Pancreas (tissue), 10 donors: ENCODE data around the gene FIBCD1. TPM values are rescaled to one million over a fixed set of nuclear protein-coding genes. Genes with fewer than 3 reads are reported as not detected.

ENCODE experiments used
- ATAC-seq, 4 donors: fragments of 200-7000 bp; cut with Tn5 transposase; one replicate each; pipeline versions ENCODE4 v1.8.0 to v1.9.1; 2020; ENCODE audit warnings: mild to moderate bottlenecking in 4 of 4, moderate library complexity in 4 of 4
- DNase-seq, 6 donors: peaks; one replicate each; pipeline ENCODE4 v3.0.0-alpha.2; 2020
- FAIRE-seq: peaks from 2 replicates; lab custom pipeline; 2012; peaks lifted over from hg19 to GRCh38; lab: Jason Lieb, UNC
- H3K27ac ChIP-seq, 4 donors: fragments of 200-600 bp; sonication (generic); 1 replicate in 3 of 4; 2 replicates in 1 of 4; pipeline versions ENCODE4 v1.5.0 to v1.8.0; 2020
- H3K27me3 ChIP-seq, 4 donors: fragments of 200-600 bp; one replicate each; pipeline ENCODE4 v1.8.0; 2021
- H3K36me3 ChIP-seq, 3 donors: fragments of 200-600 bp; sonication (generic) in 1 of 3; one replicate each; pipeline versions ENCODE4 v1.5.0 to v1.8.0; 2020 to 2021
- H3K4me1 ChIP-seq, 3 donors: fragments of 200-600 bp; one replicate each; pipeline ENCODE4 v1.8.0; 2021
- H3K4me3 ChIP-seq, 4 donors: fragments of 200-600 bp; sonication (generic) in 2 of 4; one replicate each; pipeline versions ENCODE4 v1.5.0 to v1.8.0; 2020 to 2021
- H3K9me3 ChIP-seq, 4 donors: fragments of 200-600 bp; one replicate each; pipeline ENCODE4 v1.8.0; 2021
- CTCF ChIP-seq, 4 donors: fragments of 200-600 bp; sonication (generic) in 3 of 4; IDR thresholded peaks; one replicate each; pipeline versions ENCODE4 v1.5.0 to v1.8.0; 2021; ENCODE audit warnings: antibody characterized with exemption in 4 of 4
- WGBS, 2 donors: extraction: QIAGEN DNeasy Blood & Tissue Kit; methylation state at CpG; one replicate each; pipeline ENCODE4 v1.1.7; 2013; 5-methylcytosine and 5-hydroxymethylcytosine counted together
- intact Hi-C, 3 donors: fragments of 100-400 bp; cut with DNase I; formaldehyde crosslinking; loops; one replicate each; pipeline versions ENCODE4 v1.11.1 to v1.14.2; 2022
- polyA plus RNA-seq, 2 donors: library from polyadenylated mRNA; stranded (reverse); fragments of 200-250 nt; gene quantifications; one replicate each; pipeline ENCODE4 v1.2.3, GENCODE V29; 2013
- total RNA-seq, 6 donors: library from RNA; stranded (reverse); fragmentation: NEBNext Ultra II Directional in 4 of 6; extraction: Animal tissue kit (Norgen Biotek cat#: 25700) in 4 of 6; gene quantifications; one replicate each; pipeline versions ENCODE4 v1.2.1 to v1.2.4, GENCODE V29; 2021 to 2023
- donor health status: healthy with polysubstance abuse.
- donor health status: DM: no; HTN: no; CAD: no; lungs with moderate emphysema.
- donor health status: DM: no; HTN: no; CAD: no.
- donor health status: control.
- donor health status: control.
- donor health status: Bipolar disorder and iron deficiency.
- donor health status: DM: yes; HTN: yes; CAD: no.
- donor health status: DM: no; HTN: no; CAD: no.
- donor health status: DM: no; HTN: no; CAD: no.
- donor health status: DM: yes; HTN: yes; CAD: no.

The FIBCD1 gene
- total and polyA plus RNA-seq, 8 donors = 0.47 TPM; not detected in 7

- DNase-seq = no peak
- peaks cover 0 to 3% (median 0%) of the 10 kb centered on the region in 4 donors for H3K27me3 ChIP-seq
- no peak for ATAC-seq
- no peaks in the 10 kb centered on the region for H3K4me1 ChIP-seq
- FAIRE-seq = no peak
- H3K4me3 ChIP-seq = no peak overlapping the region
- no peak for TF ChIP-seq CTCF (IDR thresholded peaks at IDR 0.05)
- intact Hi-C loops = no loop called here
- H3K9me3 ChIP-seq = no peaks in the 10 kb centered on the region
- no peaks in the 10 kb centered on the region for H3K36me3 ChIP-seq
- no peak overlapping the region for H3K27ac ChIP-seq
- WGBS, 2 donors = 81 to 88% methylated on average over 24 of the region's 24 CpGs
Measured at GRCh38 chr9:130905125-130905901, 33.7 kb downstream of the FIBCD1 start.

GRCh38 chr9:130904070-130905044, 34.7 kb downstream of the FIBCD1 start:
- no peak for TF ChIP-seq CTCF (IDR thresholded peaks at IDR 0.05)
- FAIRE-seq (no peak), DNase-seq (no peak), ATAC-seq (no peak)
- no peak overlapping the region for H3K27ac ChIP-seq
- no peaks in the 10 kb centered on the region for H3K9me3 ChIP-seq
- H3K4me3 ChIP-seq = no peak overlapping the region
- 73 to 82% methylated on average over 48 of the region's 48 CpGs for WGBS, 2 donors
- H3K36me3 ChIP-seq = no peaks in the 10 kb centered on the region
- no peaks in the 10 kb centered on the region for H3K4me1 ChIP-seq
- intact Hi-C loops = no loop called here
- peaks cover 0 to 3% (median 0%) of the 10 kb centered on the region in 4 donors for H3K27me3 ChIP-seq

GRCh38 chr9:130903194-130904069, 35.6 kb downstream of the FIBCD1 start:
- Histone ChIP-seq H3K9me3 (no peaks in the 10 kb centered on the region), H3K36me3 (no peaks in the 10 kb centered on the region), H3K27ac (no peak overlapping the region), H3K4me1 (no peaks in the 10 kb centered on the region), H3K4me3 (no peak overlapping the region), H3K27me3 (peaks cover 0 to 3% (median 0%) of the 10 kb centered on the region in 4 donors)
- WGBS, 2 donors = 52 to 54% methylated on average over 25 of the region's 25 CpGs
- FAIRE-seq (no peak), ATAC-seq (no peak), DNase-seq (peak in 1 of 6 donors; percentile 50)
- intact Hi-C loops = no loop called here
- TF ChIP-seq CTCF (IDR thresholded peaks at IDR 0.05) = no peak

GRCh38 chr9:130902204-130903185, 36.6 kb downstream of the FIBCD1 start:
- intact Hi-C loops = no loop called here
- WGBS, 2 donors = 60 to 65% methylated on average over 27 of the region's 27 CpGs
- H3K27me3 ChIP-seq = peaks cover 0 to 3% (median 0%) of the 10 kb centered on the region in 4 donors
- DNase-seq (peak in 1 of 6 donors; percentile 71), FAIRE-seq (no peak), ATAC-seq (no peak)
- H3K9me3 ChIP-seq = no peaks in the 10 kb centered on the region
- H3K4me3 ChIP-seq = no peak overlapping the region
- no peaks in the 10 kb centered on the region for H3K36me3 ChIP-seq
- no peak overlapping the region for H3K27ac ChIP-seq
- no peak for TF ChIP-seq CTCF (IDR thresholded peaks at IDR 0.05)
- H3K4me1 ChIP-seq = no peaks in the 10 kb centered on the region
